Stimulated activated CD4-positive, alpha-beta T cell treated with anti-CD3 and anti-CD28 coated beads, Interleukin-1b, Interleukin-23, amount 100 ng/mL, for 4 hours (primary cell): ENCODE results near the gene ISYNA1.
"Not testable (repeated sequence)": the region's sequence is repeated elsewhere in the genome, so short reads cannot be mapped to it uniquely, and the experiment has no call there.

ENCODE experiments used
- DNase-seq, 2 donors: peaks; one replicate each; pipeline ENCODE4 v3.0.0-alpha.2; 2020; ENCODE audit warnings: low read depth in 2 of 2

Gene ISYNA1

DNA sequence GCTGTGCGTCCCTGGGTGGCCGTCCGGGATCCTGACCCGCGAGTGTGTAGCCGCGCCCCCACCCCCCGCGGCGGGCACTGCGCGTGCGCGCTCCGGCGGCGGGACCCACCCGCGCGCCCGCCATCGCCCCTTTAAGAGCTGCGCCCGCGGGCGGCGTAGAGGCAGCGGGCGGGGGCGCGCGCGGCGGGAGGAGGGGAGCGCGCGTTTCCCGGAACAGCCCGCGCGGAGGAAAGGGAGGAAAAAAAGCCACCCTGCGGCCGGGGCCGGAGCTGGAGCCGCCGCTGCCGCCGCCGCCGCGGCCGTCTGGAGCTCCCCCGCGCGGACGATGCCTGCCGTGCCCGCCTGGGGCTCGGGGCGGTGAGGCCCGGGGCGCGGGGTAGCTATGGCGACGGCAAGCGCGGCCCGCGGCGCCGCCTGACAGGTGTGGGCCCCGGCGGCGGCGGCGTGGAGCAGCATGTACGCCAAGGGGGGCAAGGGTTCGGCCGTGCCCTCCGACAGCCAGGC is 18.7 kb downstream of the ISYNA1 start, which contains the start of gene SSBP4:
SSBP4 (plus strand) TSS at position 204 of the 504 bp plus-strand sequence; CDS start at position 455, 251 bp downstream.
- peak; percentile 54 to 64 for DNase-seq

DNA sequence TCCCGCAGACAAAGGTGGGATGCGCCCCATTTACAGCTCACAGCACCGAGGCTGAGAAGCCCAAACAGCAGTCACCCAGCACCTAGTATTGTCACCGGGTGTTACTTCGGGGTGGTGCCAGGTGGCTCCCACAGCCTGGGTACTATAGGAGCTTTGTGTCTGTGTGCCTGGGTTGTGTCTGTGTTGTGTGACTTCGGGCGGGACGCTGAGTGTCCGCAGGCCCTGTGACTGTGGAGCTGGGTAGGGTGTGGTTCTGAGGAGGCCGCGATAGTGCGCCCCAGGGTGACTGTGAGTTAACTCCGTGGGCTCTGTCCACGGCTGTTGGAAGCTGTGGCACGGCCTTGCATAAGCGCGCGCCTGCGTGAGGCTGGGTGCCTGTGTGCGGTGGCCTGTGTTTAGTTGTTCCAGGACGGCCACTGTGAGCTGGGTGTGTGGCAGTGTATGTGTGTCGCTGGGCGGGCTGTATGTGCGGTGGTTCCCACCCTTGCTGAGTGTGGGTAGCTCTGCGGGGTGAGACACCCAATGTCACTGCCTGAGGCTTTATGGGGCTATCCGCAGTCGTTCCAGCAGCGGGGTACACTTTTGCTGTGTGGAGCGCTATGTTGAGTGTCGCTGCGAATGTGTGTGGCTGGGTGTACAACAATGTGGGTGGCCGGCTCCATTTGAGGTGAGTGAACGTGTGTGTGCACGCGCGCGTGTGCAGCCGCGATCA is 19.3 kb downstream of the ISYNA1 start:
- no peak for DNase-seq

DNA sequence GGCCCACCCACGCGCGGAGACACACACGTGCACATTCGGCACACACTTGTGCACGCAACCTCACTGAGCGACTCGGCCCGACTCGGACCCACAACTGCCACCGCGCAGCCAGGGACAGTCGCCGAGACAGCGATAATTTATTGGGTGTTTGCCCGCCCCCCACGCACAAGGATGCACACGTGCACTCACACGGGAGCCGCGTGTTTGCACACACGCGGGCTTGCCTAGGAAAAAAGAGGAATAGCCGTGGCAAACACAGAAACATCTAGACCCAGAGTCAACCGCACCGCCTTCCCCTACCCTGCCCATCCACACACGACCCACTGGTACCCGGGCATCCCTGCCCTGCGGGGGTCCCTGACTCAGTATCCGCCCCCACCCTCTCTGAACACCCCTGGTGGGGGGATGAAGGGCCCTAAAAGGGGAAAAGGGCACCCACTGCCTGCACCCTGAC is 19.9 kb downstream of the ISYNA1 start:
- DNase-seq: no peak

DNA sequence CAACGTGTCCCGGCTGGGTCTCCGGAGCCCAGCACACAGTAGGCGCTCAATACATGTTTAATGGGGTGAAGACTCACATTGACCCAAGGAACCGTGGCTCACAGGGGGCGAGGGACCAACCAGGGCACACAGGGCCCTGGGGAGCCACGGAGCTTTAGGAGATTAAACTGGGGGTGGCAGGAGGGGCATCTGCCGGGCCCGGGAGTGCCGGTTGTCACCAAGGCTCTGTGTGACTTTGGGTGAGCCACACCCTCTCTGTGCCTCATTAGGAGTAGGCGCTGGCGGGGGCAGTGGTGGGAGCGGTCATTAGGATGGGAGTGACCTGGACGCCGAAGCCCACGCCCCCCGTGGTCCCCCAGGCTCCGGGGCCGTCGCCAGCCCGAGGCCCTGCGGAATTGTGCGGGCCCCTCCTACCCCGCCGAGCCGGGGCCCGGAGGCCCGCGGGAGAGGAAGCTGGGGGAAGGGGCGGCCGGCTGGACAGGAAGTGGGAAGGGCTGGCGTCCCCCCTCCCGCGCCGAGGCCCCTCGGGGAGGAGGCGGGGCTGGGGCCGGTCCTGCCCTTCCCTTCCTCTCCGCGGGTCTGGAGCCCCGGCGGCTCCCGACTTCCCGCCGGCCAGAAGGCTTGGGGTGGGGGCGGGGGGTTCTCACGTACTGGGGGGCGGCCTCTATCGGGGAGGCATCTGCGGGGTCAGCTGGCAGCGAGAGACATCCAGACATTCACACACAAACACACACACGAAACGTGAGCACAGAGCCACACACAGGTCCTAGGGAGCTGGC is 20.5 kb downstream of the ISYNA1 start:
- DNase-seq: no peak

DNA sequence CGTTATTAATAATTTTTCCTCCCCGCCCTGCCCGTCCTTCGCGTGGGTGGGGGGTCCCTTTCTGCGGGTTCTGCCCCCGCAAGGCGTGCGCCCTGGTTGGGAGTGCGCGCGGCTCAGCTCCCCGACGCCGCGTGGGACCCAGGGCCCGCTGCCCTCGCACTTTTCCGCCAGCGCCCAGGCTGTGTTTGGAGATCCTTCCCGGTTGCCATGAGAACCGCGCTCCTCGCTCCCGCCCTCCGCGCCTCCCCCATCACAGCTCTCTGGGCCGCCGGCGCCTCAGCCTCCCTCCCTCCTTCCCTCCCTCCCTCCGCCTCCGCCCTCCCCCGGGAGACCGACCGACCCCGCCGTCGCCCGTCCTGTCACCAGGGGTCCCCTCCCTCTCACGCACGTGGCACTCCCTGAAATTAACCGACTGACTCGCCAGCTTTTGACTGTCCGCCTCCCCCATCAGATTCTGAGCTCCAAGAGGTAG is 21.1 kb downstream of the ISYNA1 start:
- DNase-seq: peak; percentile 37 to 44

DNA sequence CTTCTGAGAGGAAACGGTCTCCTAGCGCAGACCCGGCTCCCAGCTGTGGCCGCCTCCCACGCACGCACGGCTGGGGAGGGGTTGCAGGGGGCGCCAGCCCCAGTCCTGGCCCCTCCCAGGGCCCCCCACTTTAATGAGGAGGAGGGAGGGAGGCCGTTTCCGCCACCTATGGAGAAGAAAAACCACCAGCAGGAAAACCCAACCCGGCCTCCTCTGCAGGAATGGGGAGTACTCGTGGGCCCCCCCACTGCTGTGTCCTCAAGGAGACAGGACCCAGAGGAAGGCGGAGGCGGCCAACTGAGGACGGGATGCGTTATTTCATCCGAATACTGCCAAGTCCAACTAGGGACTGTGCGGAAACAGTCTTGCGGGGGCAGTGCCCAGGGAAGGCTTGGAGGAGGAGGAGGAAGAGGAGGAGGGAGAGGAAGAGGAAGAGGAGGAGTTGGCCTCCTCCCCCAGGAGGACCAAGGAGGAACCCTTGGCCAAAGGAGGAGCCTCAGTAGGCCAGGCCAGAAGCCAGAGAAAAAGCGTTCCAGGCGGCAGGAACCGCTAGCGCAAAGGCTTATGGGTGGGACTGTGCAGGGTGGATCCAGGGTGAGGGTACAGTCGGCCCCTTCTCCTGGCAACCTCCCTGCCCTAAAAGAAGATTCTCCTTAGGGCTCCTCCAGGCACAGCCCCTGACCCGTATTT is 22.6 kb downstream of the ISYNA1 start:
- no peak for DNase-seq

DNA sequence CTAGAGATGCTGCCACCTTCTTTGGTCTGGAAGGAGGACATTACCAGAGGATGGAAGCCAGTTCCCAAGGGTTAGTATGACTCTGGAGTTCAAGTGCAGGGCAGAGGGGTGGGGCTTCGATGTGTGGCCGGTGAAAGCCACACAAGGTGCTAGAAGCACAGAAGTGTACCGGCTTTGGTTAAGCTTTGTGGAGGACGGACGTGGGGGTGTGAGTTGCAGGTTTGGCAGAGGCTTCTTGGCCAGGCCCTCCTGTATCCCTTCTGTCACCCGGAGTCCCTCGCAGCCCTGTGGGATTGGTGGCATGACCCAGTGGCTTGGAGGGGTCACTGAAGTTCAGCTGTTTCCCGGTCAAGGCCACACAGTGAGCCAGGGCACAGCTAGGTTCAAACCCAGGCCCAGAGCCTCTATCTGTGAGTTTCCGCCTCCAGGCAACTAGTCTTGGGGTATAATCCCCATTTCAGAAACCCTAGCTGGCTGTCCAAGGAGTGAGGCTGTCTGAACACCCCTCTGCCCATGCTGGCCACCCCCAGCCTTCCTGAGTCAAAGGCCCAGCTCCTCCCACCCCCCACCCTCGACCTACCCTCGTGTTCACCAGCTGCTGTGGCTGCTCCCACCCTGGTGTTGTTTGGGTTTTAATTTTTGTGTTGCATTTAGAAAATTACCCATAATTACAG is 23.3 kb downstream of the ISYNA1 start:
- no peak for DNase-seq

DNA sequence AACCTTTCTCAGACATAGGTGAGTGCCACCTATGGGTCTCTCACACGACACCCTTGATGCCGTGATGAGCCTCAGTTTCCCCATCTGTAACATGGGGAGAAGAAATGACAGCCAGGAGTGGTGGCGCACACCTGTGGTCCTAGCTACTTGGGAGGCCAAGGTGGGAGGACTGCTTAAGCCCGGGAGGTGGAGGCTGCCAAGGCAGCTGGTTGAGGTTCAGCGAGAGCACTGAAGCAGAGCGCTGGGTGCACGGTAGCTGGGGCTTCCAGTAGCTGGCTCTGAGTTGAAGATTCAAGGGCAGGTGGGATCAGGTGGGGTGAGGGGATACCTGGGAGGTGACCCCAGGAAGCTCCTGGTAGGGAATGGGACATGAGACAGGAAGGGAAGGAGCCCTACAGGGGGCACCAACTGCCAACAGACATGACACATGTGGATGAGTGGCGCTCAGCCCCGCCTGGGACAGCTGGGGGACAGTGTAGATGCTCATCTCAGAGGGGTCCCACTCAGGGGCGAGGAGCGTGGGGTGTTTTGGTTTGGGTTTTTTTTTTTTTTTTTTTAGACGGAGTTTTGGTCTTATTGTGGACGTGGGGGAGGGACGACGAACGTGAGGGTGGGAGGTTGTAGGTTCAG is 25.2 kb downstream of the ISYNA1 start:
- no peak for DNase-seq

DNA sequence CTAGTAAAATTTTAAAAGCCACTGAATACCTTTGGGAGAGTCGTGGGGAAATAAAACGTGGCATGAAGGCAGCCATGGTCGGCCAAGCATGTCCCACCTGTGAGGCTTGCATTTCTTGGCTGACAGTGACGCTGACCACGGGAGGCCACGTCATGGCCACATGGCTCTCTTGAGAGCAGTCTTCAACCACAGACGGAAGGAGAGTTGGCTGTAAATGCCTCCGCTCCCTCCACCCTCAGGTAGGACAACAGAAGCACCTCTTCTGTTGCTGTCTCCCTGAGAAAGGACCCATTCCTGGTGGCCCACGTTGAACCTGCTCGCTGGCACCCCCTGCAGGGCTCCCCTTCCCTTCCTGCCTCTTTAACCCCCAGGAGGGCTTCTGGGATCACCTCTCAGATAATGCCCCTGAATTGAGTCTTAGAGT is 29.9 kb downstream of the ISYNA1 start:
- no peak for DNase-seq

DNA sequence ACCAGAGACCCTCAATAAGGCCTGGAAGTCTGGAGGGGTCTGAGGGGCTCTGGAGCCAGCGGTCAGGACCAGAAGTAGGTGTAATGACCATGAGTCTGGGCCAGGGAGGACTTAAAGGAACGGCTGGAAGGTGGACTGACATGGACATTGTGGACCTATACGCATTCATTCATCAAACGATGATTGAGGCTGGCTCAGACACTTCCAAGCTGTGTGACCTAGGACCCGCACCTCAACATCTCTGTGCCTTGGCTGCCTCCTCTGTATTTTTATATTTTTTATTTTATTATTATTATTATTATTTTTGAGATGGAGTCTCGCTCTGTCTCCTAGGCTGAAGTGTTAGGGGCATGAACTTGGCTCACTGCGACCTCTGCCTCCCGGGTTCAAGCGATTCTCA is 31.2 kb downstream of the ISYNA1 start:
- DNase-seq: no peak

DNA sequence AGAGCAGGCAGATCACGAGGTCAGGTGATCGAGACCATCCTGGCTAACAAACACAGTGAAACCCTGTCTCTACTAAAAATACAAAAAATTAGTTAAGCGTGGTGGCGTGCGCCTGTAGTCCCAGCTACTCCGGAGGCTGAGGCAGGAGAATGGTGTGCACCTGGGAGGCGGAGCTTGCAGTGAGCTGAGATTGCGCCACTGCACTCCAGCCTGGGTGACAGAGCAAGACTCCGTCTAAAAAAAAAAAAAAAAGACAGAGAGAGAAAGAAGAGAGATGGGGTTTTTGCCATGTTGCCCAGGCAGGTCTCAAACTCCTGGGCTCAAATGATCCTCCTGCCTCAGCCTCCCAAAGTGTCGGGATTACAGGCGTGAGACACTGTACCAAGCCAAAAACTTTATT is 32.2 kb downstream of the ISYNA1 start:
- DNase-seq: not testable (repeated sequence)

DNA sequence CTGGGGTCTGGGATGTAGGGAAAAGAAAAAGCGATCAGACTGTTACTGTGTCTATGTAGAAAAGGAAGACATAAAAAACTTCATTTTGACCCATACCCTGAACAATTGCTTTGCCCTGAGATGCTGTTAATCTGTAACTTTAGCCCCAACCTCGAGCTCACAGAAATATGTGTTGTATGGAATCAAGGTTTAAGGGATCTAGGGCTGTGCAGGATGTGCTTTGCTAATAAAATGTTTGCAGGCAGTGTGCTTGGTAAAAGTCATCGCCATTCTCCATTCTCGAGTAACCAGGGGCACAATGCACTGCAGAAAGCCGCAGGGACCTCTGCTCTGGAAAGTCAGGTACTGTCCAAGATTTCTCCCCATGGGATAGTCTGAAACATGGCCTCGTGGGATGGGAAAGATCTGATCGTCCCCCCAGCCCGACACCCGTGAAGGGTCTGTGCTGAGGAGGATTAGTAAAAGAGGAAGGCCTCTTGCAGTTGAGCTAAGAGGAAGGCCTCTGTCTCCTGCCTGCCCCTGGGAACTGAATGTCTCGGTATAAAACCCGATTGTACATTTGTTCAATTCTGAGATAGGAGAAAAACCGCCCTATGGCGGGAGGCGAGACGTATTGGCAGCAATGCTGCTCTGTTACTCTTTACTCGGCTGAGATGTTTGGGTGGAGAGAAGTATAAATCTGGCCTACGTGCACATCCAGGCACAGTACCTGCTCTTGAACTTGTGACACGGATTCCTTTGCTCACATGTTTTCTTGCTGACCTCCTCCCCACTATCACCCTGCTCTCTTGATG is 35.3 kb downstream of the ISYNA1 start:
- DNase-seq: not testable (repeated sequence)

DNA sequence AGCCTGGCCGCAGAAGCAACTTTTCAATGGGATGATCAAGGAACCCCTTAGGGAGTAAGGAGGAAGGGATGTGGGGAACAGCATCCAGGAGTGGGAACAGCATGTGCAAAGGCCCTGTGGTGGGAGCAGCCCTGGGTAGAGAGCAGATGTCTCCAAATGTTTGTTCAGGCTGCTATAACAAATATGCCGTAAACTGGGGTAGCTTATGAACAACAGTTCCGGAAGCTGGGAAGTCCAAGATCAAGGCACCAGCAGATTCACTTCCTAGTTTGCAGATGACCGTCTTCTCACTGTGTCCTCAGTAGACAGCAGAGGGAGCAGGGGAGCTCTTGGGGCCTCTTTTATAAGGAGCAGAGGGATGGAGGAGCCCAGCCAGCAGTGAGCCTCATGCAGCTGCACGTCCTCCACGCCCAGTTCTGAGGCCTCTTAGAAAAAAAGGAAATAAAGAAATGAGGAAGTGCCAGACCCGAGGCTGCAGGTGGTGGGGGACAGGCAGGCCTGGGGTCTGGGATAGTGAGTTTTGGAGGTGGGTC is 36.3 kb downstream of the ISYNA1 start:
- DNase-seq: no peak

DNA sequence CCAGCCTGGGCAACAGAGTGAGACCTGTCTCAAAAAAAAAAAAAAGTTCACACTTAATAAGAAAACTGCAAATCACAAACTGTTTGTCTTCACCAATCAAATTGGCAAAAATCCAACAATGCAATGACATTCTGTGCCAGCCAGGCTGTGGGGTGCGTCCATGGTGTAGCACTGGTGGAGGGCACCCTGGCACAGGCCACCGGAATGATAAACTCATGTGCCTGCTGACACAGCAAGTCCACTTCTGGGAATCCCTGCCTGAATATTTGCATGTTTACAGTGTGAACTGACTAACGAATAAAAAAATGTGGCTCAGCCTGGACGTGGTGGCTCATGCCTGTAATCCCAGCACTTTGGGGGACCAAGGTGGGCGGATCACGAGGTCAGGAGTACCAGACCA is 38.9 kb downstream of the ISYNA1 start:
- no peak for DNase-seq

DNA sequence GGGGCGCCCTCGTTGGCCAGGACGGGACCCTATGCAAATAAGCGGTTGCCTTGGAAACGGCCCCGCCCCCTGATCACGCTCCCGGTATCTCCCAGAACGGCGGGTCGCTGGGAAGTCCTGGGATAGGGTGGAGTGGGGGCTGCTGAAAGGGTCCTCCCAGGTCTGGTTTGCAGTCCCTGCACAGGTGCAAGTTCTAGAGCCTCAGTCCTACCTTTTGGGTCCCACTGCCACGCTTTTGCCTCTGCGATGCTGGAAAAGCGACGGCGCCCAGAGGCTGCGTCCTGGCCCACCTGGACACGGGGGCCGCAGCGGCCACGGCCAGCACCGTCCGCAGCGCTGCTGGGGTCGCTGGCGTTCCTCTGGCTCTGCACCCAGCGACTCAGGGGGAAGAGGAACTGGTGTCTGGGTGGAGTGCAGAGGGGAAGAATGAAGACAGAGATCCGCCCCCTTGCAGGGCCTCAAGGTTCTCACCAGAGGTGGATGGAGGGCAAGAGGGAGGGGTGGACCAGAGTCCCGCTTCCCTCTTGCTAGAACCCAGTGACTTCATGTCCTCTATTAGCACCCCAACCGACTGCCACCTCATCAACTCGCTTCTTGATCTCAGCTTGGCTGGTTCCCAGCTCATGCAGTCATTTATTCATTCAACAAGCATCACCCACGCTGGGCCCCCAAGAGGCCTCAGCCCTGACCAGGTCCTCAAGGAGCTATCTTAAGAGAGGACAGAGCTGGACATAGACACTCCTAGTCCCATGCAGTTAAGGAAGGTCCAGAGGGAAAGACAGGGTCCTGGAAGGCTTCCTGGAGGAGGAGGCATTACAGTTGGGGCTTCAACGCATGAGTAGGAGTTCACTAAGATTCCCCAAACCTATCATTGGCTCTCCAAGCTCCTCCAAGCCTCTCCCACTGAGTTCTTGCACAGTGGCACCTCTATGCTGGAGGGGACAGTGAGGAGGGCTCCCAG is 40.4 kb downstream of the ISYNA1 start, which contains the start of gene LRRC25:
LRRC25 (minus strand) TSS at position 381 of the 961 bp plus-strand sequence. CDS start 659 bp downstream, outside the sequence.
- no peak for DNase-seq

DNA sequence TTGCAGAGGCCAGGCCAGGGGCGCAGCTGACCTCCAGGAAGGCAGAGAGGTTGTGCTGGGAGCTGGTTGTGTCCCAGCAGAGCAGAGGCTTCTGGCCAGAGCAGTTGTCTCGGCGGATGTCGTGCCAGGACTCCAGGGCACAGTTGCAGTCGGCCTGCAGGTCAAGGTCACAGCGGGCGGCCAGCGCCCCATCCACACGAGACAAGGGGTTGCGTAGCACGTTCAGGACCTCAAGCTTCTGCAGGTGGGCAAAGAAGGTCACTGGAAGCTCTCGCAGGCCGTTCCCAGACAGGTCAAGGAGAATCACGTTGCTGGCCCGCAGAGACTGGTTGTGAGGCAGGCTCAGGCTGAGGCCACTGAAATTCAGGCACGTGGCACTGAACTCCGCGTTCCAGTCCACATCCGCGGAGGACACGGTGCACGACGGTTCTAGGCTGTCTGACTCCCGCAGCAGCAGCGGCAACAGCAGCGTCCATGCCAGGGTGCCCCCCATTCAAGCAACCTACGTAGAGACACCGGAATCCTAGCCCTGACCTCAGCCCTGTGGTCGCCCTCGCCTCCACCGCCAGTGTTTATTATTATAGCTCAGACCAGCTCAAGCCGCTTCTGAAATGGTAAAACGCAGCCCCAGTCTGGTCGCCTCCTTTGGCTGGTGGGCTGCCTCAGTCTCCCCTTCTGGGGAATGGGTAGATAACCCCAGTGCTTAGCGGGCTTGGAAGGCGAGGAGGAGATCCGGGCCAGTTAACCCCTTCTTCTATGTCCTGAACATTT is 41.3 kb downstream of the ISYNA1 start:
- DNase-seq: no peak

DNA sequence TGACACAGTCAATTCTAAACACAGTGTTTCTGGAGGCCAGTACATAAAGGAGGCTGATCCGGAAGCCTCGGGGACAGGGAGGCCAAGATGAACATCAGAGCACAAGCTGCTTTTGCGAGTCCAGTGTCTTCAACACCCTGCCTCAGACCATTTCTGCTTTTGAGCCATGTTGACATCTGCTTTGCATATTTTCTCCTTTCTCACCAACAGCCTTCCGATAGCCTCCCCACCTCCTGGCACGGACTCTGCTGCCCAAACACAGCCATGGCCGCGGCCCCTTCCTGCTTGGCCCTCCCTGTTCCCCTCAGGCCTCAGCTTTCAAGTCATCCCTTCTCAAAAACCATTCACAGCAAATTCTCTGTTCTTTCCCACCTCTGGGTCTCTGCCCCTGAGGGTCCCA is 44.1 kb downstream of the ISYNA1 start:
- no peak for DNase-seq

DNA sequence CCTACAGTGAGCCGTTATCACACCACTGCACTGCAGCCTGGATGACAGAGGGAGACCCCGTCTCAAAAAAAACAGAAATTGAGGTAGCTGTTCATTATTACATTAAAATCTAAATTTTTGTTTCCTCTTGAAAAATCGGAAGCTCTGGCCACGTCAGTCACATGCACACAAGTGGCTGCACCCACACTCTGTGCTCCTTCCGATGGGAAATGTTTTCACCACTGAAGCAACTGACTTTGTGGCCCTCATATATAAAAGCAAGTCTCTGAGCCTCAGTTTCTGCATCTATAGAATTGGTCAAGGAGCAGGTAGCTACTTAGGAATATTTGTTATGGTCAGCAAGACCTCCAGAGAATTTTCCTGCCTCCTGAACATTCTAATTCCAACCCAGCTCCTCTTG is 45.0 kb downstream of the ISYNA1 start:
- no peak for DNase-seq
